NCI-H2196 (cell line): ENCODE measurements around the gene CBLN3.
"Not testable (repeated sequence)": the region's sequence is repeated elsewhere in the genome, so short reads cannot be mapped to it uniquely, and the experiment has no call there.

ENCODE experiments used
- DNase-seq: peaks from one replicate; lab custom pipeline; 2025; ENCODE audit not compliant: unreplicated experiment; lab: John Stamatoyannopoulos, UW

The CBLN3 gene

GRCh38 chr14:24406416-24406815, 23.1 kb downstream of the CBLN3 start:
- no peak for DNase-seq

DNA sequence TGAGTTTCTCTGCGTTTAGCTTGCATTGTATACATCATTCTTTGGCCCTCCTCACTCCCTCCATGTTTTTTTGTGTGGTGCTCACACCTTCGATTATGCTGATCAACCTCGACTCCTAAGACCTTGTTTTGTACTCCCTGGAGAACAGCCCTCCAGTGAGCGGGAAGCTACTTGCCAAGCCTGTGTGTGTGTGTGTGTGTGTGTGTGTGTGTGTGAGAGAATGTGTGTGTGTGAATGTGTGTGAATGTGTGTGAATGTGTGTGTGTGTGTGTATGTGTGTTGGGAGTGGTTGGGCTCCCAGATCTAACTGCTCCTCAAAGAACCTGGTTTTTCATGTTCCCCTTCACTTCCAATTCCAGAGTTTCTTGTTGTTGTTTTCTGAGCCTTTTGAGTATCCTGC, 24.7 kb downstream of the CBLN3 start:
- no peak for DNase-seq

DNA sequence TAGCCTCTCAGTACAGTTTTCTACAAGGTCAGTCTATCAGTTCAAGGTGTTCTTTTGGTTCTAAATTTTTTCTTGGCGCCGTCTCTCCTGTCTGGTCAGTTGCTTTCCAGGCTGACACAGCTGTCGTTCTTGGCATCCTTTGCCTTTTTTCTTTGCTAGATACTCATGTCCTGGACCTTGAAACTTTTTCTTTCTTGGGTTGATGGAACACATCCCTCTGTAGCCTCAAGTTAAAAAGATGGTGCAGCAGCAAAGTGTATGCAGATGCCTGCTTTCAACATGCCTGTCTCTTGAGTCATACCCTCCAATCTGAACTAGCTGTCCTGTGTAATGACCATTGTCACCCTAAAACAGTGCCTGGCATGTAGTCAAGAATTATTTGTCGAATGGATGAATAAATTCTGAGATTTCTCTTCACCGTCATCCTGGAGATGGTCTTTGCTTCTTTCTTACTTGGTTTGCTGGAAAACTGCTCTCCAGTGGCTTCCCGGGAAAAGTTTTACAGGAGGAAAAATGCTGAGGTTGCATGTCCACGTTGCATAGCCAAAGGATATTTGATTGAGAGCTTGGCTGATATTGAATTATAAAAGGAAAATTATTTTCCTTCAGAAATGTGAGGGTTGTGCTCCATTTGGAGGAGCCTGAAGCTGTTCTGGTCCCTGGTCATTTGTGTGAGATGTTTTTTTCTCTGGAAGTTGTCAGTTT, 26.0 kb downstream of the CBLN3 start:
- DNase-seq: no peak

- no peak for DNase-seq
Observed at GRCh38 chr14:24401810-24402702, 27.4 kb downstream of the CBLN3 start.

DNA sequence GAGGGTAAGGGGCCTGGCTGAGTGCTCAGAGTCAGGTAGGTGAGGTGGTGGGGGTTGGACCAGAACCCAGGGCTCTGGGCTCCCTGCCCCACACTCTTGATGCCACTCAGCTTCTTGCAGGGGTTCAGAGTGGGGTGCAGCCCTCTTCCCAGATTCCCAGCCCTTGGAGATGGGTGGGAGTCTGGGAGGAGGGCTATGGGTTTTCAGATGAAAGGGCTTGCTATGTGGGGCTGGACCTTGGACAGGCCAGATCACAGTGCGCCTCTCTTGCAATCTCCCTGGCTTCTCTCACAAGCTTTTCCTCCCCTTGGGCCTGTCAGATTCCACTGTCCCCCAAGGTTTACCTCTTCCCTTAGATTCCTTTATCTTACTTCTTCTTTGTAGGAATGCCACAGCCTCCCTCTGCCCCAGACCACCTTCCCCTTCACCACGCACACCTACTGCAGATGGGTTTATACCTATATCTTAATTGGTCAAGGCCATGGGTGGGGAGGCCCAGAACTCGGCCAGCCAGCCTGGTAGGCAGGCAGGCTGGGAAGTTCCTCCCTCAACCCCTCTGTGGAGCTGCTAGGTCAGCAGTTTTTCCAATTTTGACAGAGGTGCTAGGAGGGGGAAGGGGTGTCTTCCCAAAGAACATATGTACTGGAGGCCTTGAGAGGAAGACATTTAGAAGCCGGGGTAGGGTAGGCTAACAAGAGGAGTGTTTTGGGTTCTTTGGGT, 29.3 kb downstream of the CBLN3 start:
- no peak for DNase-seq

GRCh38 chr14:24399447-24399822, 30.0 kb downstream of the CBLN3 start:
- no peak for DNase-seq

DNA sequence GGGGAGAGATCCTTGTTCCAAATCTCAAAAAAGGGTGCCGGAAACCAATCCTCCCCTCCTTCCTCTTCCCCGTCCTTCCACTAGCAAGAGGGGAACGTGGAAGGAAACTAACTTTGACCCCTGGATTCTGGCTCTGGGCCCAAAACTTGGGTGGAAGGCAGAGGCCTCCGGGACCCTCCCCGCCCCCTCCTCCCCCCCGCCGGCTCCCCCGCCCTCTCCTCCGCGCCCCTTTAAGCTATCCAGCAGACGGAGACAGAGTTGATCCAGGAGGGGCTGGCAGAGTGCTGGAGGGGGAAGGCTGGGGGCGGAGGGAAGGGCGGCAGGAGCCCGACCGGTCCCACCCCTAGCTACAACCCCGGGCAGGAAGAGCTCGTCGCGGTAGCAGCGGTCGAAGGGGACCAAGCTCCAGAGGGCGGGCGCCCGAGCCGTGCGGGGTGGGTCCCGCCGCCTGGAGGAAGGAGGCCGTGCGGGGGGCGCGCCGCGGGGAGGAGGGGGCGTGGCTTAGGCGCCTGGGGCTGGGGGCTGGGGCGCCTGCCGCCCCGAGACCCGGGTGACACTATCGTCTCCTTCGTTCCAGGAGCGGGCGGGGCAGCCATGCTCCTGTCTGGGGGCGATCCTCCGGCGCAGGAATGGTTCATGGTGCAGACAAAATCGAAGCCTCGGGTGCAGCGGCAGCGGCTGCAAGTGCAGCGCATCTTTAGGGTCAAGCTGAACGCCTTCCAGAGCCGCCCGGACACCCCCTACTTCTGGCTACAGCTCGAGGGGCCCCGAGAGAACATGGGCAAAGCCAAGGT, 30.6 kb downstream of the CBLN3 start, which contains the start of gene NYNRIN:
Gene NYNRIN (plus strand): TSS at position 351 of the 794 bp plus-strand sequence. CDS start 244 bp downstream, at position 595.
- no peak for DNase-seq

DNA sequence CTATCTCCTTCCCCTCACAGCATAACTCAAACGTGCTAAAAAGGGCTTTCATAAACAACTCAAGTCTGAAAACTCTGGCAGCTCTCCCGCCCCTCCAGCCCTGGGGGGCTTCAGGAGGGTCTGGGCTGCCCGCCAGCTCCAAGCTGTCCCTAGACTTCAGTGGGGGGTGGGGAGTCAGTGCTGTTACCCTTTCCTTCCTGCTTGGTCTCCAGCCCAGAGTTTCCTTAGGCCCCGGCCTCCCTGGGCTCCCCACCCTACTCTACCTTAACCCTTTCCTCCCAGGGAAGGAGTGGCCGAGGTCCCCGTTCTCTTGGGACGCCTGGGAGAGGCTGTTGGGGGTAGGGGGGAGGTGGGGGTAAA, 31.2 kb downstream of the CBLN3 start:
- DNase-seq: no peak

DNA sequence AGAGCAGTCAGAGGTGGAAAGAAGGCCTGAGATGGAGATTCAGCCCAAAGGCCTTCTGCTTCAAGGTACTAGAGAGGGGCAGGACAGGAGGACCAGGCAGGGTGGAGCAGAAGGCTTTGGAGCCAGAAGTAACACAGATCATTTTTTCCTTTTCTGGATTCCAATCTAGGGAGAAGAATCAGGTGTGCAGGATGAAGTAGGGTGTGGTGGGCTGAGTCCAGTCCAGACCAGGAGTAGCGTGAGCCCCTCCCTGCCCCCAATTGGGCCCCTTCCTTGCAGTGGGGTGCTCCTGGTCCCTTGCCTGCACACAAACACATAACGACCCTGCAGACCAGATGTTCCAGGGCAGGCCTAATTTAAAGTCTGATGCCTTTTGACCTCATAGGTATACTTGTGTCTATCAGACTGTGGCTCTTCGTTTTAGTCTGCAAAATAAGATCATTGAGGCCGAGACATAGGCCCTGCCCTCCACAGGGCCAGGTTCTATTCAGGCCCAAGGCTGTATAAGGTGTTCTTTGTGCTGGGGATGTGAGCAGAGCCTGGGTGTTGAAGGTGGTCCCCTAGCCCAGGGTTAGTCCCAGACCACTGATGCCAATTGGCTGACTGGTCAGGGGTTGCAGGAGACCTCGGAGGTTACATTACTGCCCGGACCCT, 31.7 kb downstream of the CBLN3 start:
- DNase-seq: no peak

- no peak for DNase-seq
Observed at GRCh38 chr14:24395609-24396582, 33.6 kb downstream of the CBLN3 start.

DNA sequence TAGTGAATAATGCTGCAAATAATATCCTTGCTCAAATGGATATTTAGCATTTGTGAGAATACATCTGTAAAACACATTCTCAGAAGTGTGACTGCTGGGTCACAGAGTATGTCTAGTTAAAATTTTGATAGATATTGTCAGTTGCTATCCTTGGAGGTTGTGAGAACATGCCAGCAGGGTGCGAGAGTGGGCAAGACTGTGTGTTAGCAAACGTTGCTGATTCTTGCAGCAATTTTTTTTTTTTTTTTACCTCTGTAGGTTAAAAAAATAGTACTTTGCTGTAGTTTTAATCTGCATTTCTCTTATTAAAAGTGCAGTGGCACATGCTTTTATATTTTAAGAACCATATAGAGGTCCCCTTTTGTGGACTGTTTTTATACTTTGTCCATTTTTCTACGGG, 35.2 kb downstream of the CBLN3 start:
- DNase-seq: no peak

- DNase-seq: peak; percentile 46
Observed at GRCh38 chr14:24392325-24393091, 37.0 kb downstream of the CBLN3 start.

- DNase-seq: no peak
Observed at GRCh38 chr14:24390701-24391468, 38.6 kb downstream of the CBLN3 start.

- no peak for DNase-seq
Observed at GRCh38 chr14:24389226-24389848, 40.1 kb downstream of the CBLN3 start.

- no peak for DNase-seq
Observed at GRCh38 chr14:24388474-24389179, 40.8 kb downstream of the CBLN3 start.

- not testable (repeated sequence) for DNase-seq
Observed at GRCh38 chr14:24387579-24387978, 41.9 kb downstream of the CBLN3 start.

DNA sequence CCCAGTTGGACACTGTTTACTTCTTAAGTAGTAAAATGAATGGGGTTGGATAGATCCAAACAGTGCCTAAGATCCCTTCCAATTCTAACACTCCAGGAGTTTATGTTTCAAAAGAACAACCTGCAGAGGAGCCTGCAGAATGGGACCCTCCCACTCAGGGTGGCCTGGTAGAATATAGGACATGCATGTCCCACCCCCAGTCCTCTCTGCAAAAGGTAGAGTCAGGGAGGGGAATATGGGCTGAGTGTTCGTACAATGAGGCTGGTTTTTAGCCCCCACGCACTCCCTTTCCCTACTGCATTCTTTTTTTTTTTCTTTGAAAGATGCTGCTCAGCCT, 42.5 kb downstream of the CBLN3 start:
- DNase-seq: no peak
